ENCODE measurements around the gene C7. TPM values are rescaled to one million over a fixed set of nuclear protein-coding genes. Genes with fewer than 3 reads are reported as not detected.
"Not testable (repeated sequence)": the region's sequence is repeated elsewhere in the genome, so short reads cannot be mapped to it uniquely, and the experiment has no call there.

C7 gene
- total RNA-seq, 1 experiment from 2014 or later = not detected

- ChIA-PET CTCF (interaction anchor here (1.0 kb wide), 1 partner anchor 33 kb away, joined by 3 read pairs; no protein-coding TSS in a partner anchor), POLR2A (no interaction called here)
- Mint-ChIP-seq H3K4me1 (ENCODE audit: insufficient read depth, unreplicated experiment) (peaks cover 8% of the 10 kb centered on the region), H3K27ac (ENCODE audit: low read depth, unreplicated experiment) (no peak overlapping the region), H3K4me3 (ENCODE audit: unreplicated experiment) (no peak overlapping the region), H3K36me3 (ENCODE audit: insufficient read depth, unreplicated experiment) (no peaks in the 10 kb centered on the region), H3K27me3 (ENCODE audit: insufficient read depth, unreplicated experiment) (no peaks in the 10 kb centered on the region), H3K9me3 (ENCODE audit: unreplicated experiment) (peaks cover 7% of the 10 kb centered on the region)
- no TSS peak for BruUV-seq (replicated peaks)
- no peak for DNase-seq (ENCODE audit: unreplicated experiment)
- TF ChIP-seq CTCF (IDR thresholded peaks at IDR 0.05; ENCODE audit: unreplicated experiment) = no peak
- intact Hi-C loops (cut with micrococcal nuclease) = no loop called here
These were observed 39.9 kb upstream of the C7 start for GRCh38 chr5:40869384-40869783.

- TF ChIP-seq CTCF (IDR thresholded peaks at IDR 0.05; ENCODE audit: unreplicated experiment) = no peak
- no peak overlapping the region for H3K4me3 Mint-ChIP-seq (ENCODE audit: unreplicated experiment)
- ChIA-PET CTCF (interaction anchor here (0.6 to 1.3 kb wide), 4 partner anchors 21 to 1156 kb away, joined by 3 to 4 read pairs (median 3); no protein-coding TSS in a partner anchor), POLR2A (interaction anchor here (1.9 to 2.0 kb wide), 3 partner anchors 29 to 73 kb away, joined by 6 to 11 read pairs (median 7); partner anchors contain the start of genes CARD6, PRKAA1 and RPL37)
- H3K4me1 Mint-ChIP-seq (ENCODE audit: insufficient read depth, unreplicated experiment) = peaks cover 8% of the 10 kb centered on the region
- no peaks in the 10 kb centered on the region for H3K9me3 Mint-ChIP-seq (ENCODE audit: unreplicated experiment)
- BruUV-seq (replicated peaks) = no TSS peak
- no peak overlapping the region for H3K27ac Mint-ChIP-seq (ENCODE audit: low read depth, unreplicated experiment)
- intact Hi-C loops (cut with micrococcal nuclease) = no loop called here
- DNase-seq (ENCODE audit: unreplicated experiment) = peak; percentile 46
- H3K27me3 Mint-ChIP-seq (ENCODE audit: insufficient read depth, unreplicated experiment) = no peaks in the 10 kb centered on the region
- H3K36me3 Mint-ChIP-seq (ENCODE audit: insufficient read depth, unreplicated experiment) = no peaks in the 10 kb centered on the region
These were observed 38.1 kb upstream of the C7 start for GRCh38 chr5:40871177-40871576.

GRCh38 chr5:40872253-40872652 lies 37.0 kb upstream of the C7 start:
- H3K4me1 Mint-ChIP-seq (ENCODE audit: insufficient read depth, unreplicated experiment); H3K27me3 Mint-ChIP-seq (ENCODE audit: insufficient read depth, unreplicated experiment); DNase-seq (ENCODE audit: unreplicated experiment); H3K36me3 Mint-ChIP-seq (ENCODE audit: insufficient read depth, unreplicated experiment); H3K27ac Mint-ChIP-seq (ENCODE audit: low read depth, unreplicated experiment); H3K9me3 Mint-ChIP-seq (ENCODE audit: unreplicated experiment); BruUV-seq (replicated peaks); H3K4me3 Mint-ChIP-seq (ENCODE audit: unreplicated experiment); intact Hi-C loops (cut with micrococcal nuclease): not testable (repeated sequence)
- POLR2A ChIA-PET = interaction anchor here (0.6 to 1.9 kb wide), 2 partner anchors 30 to 90 kb away, joined by 3 to 11 read pairs; partner anchors contain the start of gene CARD6
- CTCF ChIA-PET = interaction anchor here (0.6 kb wide), 1 partner anchor 13 kb away, joined by 3 read pairs; no protein-coding TSS in a partner anchor

- ChIA-PET POLR2A (interaction anchor here (0.7 kb wide), 1 partner anchor 183 kb away, joined by 4 read pairs; no protein-coding TSS in a partner anchor), CTCF (interaction anchor here (0.5 to 1.2 kb wide), 2 partner anchors 39 to 1197 kb away, joined by 3 to 4 read pairs; no protein-coding TSS in a partner anchor)
- Mint-ChIP-seq H3K36me3 (ENCODE audit: insufficient read depth, unreplicated experiment) (no peaks in the 10 kb centered on the region), H3K27me3 (ENCODE audit: insufficient read depth, unreplicated experiment) (no peaks in the 10 kb centered on the region), H3K4me3 (ENCODE audit: unreplicated experiment) (no peak overlapping the region), H3K4me1 (ENCODE audit: insufficient read depth, unreplicated experiment) (peaks cover 8% of the 10 kb centered on the region), H3K9me3 (ENCODE audit: unreplicated experiment) (peaks cover 14% of the 10 kb centered on the region), H3K27ac (ENCODE audit: low read depth, unreplicated experiment) (no peak overlapping the region)
- intact Hi-C loops (cut with micrococcal nuclease) = no loop called here
- no peak for DNase-seq (ENCODE audit: unreplicated experiment)
- BruUV-seq (replicated peaks) = no TSS peak
- no peak for TF ChIP-seq CTCF (IDR thresholded peaks at IDR 0.05; ENCODE audit: unreplicated experiment)
These were observed 35.9 kb upstream of the C7 start for GRCh38 chr5:40873286-40873880.

All from MCF 10A (cell line).